NCI-H526 treated with DMSO at 0.1 percent for 48 hours (cell line): ENCODE measurements around the gene CEP350.
A peak's percentile ranks its signal among the peaks of the same experiment; 100 is the strongest.

Experiments used
- DNase-seq: peaks from one replicate; lab custom pipeline; 2025; lab: John Stamatoyannopoulos, UW

Gene CEP350

GRCh38 chr1:179954493-179955286 is at the start of gene CEP350:
Gene CEP350 (plus strand): TSS chr1:179954810. CDS start chr1:179986182, 31,372 bp downstream.
- peak; percentile 100 for DNase-seq

- no peak for DNase-seq
Observed at GRCh38 chr1:179910934-179911333, 43.7 kb upstream of the CEP350 start.

- no peak for DNase-seq
Observed at GRCh38 chr1:179911812-179912211, 42.8 kb upstream of the CEP350 start.

- DNase-seq, result no peak
Observed at GRCh38 chr1:179917601-179918429, 36.8 kb upstream of the CEP350 start.

GRCh38 chr1:179921472-179921871 is 33.1 kb upstream of the CEP350 start:
- no peak for DNase-seq

- no peak for DNase-seq
Observed at GRCh38 chr1:179921981-179922872, 32.4 kb upstream of the CEP350 start.

- no peak for DNase-seq
Observed at GRCh38 chr1:179923029-179923428, 31.6 kb upstream of the CEP350 start.

- DNase-seq, result no peak
Observed at GRCh38 chr1:179924268-179924667, 30.3 kb upstream of the CEP350 start.

GRCh38 chr1:179925302-179925701 is 29.3 kb upstream of the CEP350 start:
- no peak for DNase-seq

GRCh38 chr1:179925922-179926849 is 28.4 kb upstream of the CEP350 start:
- peak; percentile 31 for DNase-seq

GRCh38 chr1:179926850-179927205 is 27.8 kb upstream of the CEP350 start:
- DNase-seq, result no peak

GRCh38 chr1:179929955-179930798 is 24.4 kb upstream of the CEP350 start:
- DNase-seq, result no peak

GRCh38 chr1:179930867-179931266 is 23.7 kb upstream of the CEP350 start:
- no peak for DNase-seq

GRCh38 chr1:179933219-179933618 is 21.4 kb upstream of the CEP350 start:
- no peak for DNase-seq

- DNase-seq, result no peak
Observed at GRCh38 chr1:179935909-179936496, 18.6 kb upstream of the CEP350 start.

- no peak for DNase-seq
Observed at GRCh38 chr1:179937668-179938254, 16.8 kb upstream of the CEP350 start.

GRCh38 chr1:179938752-179939151 is 15.9 kb upstream of the CEP350 start:
- no peak for DNase-seq

- no peak for DNase-seq
Observed at GRCh38 chr1:179939941-179940340, 14.7 kb upstream of the CEP350 start.

- DNase-seq, result no peak
Observed at GRCh38 chr1:179941454-179941853, 13.2 kb upstream of the CEP350 start.
